Effector memory CD4-positive, alpha-beta T cell (primary cell): ENCODE results near the gene AVL9.
"Not testable (repeated sequence)": the region's sequence is repeated elsewhere in the genome, so short reads cannot be mapped to it uniquely, and the experiment has no call there.

Experiments used
- DNase-seq, 3 donors: peaks; one replicate each; pipeline ENCODE4 v3.0.0-alpha.2; 2020
- H3K27ac ChIP-seq: 2 replicates; pipeline ENCODE4 v1.7.0; 2013; ENCODE audit warnings: mild to moderate bottlenecking, low read length, moderate library complexity; ENCODE audit not compliant: insufficient read depth, poor library complexity, severe bottlenecking
- H3K27me3 ChIP-seq: replicated peaks from 2 replicates; pipeline ENCODE4 v1.7.0; 2013; ENCODE audit warnings: mild to moderate bottlenecking, low read length; ENCODE audit not compliant: insufficient read depth, control insufficient read depth, poor library complexity, severe bottlenecking
- H3K36me3 ChIP-seq: 2 replicates; pipeline ENCODE4 v1.7.0; 2013; ENCODE audit warnings: mild to moderate bottlenecking, low read length, moderate library complexity; ENCODE audit not compliant: control insufficient read depth, insufficient read depth
- H3K4me1 ChIP-seq: 2 replicates; pipeline ENCODE4 v1.7.0; 2013; ENCODE audit warnings: low read length, mild to moderate bottlenecking; ENCODE audit not compliant: control insufficient read depth, insufficient read depth, poor library complexity, severe bottlenecking
- H3K4me3 ChIP-seq: 2 replicates; pipeline ENCODE4 v1.7.0; 2013; ENCODE audit warnings: low read length, low read depth, mild to moderate bottlenecking; ENCODE audit not compliant: insufficient read depth, poor library complexity, severe bottlenecking
- H3K9me3 ChIP-seq: 2 replicates; pipeline ENCODE4 v1.7.0; 2013; ENCODE audit warnings: mild to moderate bottlenecking, low read length, moderate library complexity; ENCODE audit not compliant: control insufficient read depth

Gene AVL9

DNA sequence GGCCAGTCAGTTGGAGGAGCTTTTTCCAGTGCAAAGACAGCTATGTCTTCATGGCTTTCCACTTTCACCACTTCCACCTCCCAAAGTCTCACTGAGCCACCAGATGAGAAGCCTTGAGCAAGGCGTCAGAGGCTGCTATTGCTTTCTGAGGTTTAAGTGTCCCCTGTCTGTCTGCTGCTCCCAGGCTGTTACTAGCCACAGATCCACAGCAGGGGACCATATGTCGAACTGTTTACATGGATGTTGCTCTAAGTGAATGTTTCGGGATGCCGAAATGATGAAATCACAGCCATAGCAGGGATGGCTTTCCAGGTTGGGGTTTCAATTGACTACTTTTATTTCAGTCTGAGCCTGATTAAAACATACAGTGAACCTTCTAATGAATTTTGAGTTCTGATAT is 88.5 kb downstream of the AVL9 start:
- no peak for DNase-seq
- no peaks in the 10 kb centered on the region for H3K27me3 ChIP-seq
- no peak overlapping the region for H3K4me3 ChIP-seq
- no peaks in the 10 kb centered on the region for H3K4me1 ChIP-seq
- no peak overlapping the region for H3K27ac ChIP-seq
- no peaks in the 10 kb centered on the region for H3K9me3 ChIP-seq
- peaks cover 42% of the 10 kb centered on the region for H3K36me3 ChIP-seq

GRCh38 chr7:32586291-32587221 is 91.3 kb downstream of the AVL9 start:
- no peaks in the 10 kb centered on the region for H3K9me3 ChIP-seq
- no peak overlapping the region for H3K27ac ChIP-seq
- DNase-seq, result no peak
- H3K27me3 ChIP-seq, result no peaks in the 10 kb centered on the region
- peaks cover 31% of the 10 kb centered on the region for H3K36me3 ChIP-seq
- no peaks in the 10 kb centered on the region for H3K4me1 ChIP-seq
- H3K4me3 ChIP-seq, result no peak overlapping the region

- Histone ChIP-seq H3K9me3 (no peaks in the 10 kb centered on the region), H3K36me3 (peaks cover 25% of the 10 kb centered on the region), H3K27ac (no peak overlapping the region), H3K27me3 (no peaks in the 10 kb centered on the region), H3K4me3 (no peak overlapping the region), H3K4me1 (no peaks in the 10 kb centered on the region)
- no peak for DNase-seq
These were observed 92.2 kb downstream of the AVL9 start for GRCh38 chr7:32587411-32587948.

GRCh38 chr7:32588657-32589056 is 93.4 kb downstream of the AVL9 start:
- no peaks in the 10 kb centered on the region for H3K9me3 ChIP-seq
- H3K4me1 ChIP-seq, result no peaks in the 10 kb centered on the region
- no peak for DNase-seq
- no peak overlapping the region for H3K4me3 ChIP-seq
- peaks cover 13% of the 10 kb centered on the region for H3K36me3 ChIP-seq
- no peaks in the 10 kb centered on the region for H3K27me3 ChIP-seq
- H3K27ac ChIP-seq, result no peak overlapping the region

- H3K4me3 ChIP-seq, result no peak overlapping the region
- H3K4me1 ChIP-seq, result no peaks in the 10 kb centered on the region
- no peaks in the 10 kb centered on the region for H3K9me3 ChIP-seq
- H3K36me3 ChIP-seq, result no peaks in the 10 kb centered on the region
- no peak overlapping the region for H3K27ac ChIP-seq
- no peak for DNase-seq
- H3K27me3 ChIP-seq, result no peaks in the 10 kb centered on the region
These were observed 96.6 kb downstream of the AVL9 start for GRCh38 chr7:32591938-32592337.

GRCh38 chr7:32592701-32593100 is 97.4 kb downstream of the AVL9 start:
- Histone ChIP-seq H3K27ac (no peak overlapping the region), H3K4me1 (no peaks in the 10 kb centered on the region), H3K36me3 (no peaks in the 10 kb centered on the region), H3K4me3 (no peak overlapping the region), H3K27me3 (no peaks in the 10 kb centered on the region), H3K9me3 (no peaks in the 10 kb centered on the region)
- DNase-seq, result no peak

DNA sequence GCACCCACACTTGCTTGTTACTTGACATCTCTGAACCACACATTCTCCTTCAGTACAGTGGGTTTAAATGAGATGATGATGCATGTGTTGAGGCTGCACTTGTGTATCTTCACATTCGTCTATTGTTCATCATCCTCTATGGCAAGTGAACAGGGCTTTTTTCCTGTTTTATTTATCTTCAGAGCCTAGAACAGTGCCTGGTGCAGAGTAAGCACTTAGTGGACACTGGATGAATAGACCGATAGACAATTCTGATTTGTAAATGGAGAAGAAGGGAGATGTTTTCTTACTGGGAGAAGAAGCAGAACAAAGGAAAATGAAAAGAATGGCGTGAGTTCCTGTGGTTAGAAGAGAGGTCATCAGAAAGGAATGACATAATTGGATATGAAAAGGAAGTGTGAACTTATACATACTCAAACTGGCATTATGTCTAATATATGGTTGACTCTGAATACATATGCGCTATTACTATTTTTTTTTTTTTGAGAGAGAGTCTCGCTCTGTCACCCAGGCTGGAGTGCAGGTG is 99.7 kb downstream of the AVL9 start:
- no peaks in the 10 kb centered on the region for H3K4me1 ChIP-seq
- no peaks in the 10 kb centered on the region for H3K36me3 ChIP-seq
- no peak overlapping the region for H3K27ac ChIP-seq
- no peak overlapping the region for H3K4me3 ChIP-seq
- H3K9me3 ChIP-seq, result no peaks in the 10 kb centered on the region
- H3K27me3 ChIP-seq, result no peaks in the 10 kb centered on the region
- no peak for DNase-seq

DNA sequence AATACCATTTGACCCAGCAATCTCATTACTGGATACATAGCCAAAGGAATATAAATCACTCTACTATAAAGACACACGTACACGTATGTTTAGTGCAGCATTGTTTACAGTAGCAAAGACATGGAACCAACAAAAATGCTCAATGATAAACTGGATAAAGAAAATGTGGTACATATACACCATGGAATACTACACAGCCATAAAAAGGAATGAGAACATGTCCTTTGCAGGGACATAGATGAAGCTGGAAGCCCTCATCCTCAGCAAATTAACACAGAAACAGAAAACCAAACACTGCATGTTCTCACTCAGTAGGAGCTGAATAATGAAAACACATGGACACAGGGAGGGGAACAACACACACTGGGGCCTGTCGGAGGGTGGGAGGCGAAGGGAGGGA is 105.9 kb downstream of the AVL9 start:
- not testable (repeated sequence) for H3K27me3 ChIP-seq, H3K9me3 ChIP-seq, H3K27ac ChIP-seq, DNase-seq, H3K36me3 ChIP-seq, H3K4me1 ChIP-seq, H3K4me3 ChIP-seq

DNA sequence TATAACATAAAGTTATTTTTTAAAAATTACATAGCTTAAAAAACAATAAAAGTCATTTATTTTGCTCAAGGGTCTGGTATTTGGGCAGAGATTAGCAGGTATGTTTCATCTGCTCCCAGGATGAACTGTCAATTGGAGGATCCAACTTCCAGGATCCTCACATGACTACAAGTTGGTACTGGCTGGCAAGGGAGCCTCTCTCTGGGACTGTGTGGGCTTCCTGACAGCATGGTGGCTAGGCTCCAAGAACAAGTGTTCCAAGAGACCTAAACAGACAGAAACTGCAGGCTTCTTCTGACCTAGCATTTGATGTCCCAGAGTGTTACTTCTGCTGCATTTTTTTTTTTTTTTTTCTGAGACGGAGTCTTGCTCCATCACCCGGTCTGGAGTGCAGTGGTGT is 107.2 kb downstream of the AVL9 start:
- Histone ChIP-seq H3K36me3 (no peaks in the 10 kb centered on the region), H3K9me3 (peaks cover 4% of the 10 kb centered on the region), H3K4me3 (no peak overlapping the region), H3K27me3 (no peaks in the 10 kb centered on the region), H3K27ac (no peak overlapping the region), H3K4me1 (no peaks in the 10 kb centered on the region)
- no peak for DNase-seq

- DNase-seq, H3K27me3 ChIP-seq, H3K4me3 ChIP-seq: not testable (repeated sequence)
These were observed 108.2 kb downstream of the AVL9 start for GRCh38 chr7:32603492-32603891.

More at GRCh38 chr7:32603492-32603891, 108.2 kb downstream of the AVL9 start:
- H3K36me3 ChIP-seq, H3K9me3 ChIP-seq, H3K4me1 ChIP-seq, H3K27ac ChIP-seq: not testable (repeated sequence)
